NCI-H446 (cell line): ENCODE measurements around the gene NKAIN2.
"Not testable (repeated sequence)": the region's sequence is repeated elsewhere in the genome, so short reads cannot be mapped to it uniquely, and the experiment has no call there.

Source experiments
- DNase-seq, 2 experiments: peaks; one replicate each; lab custom pipeline; 2025; lab: John Stamatoyannopoulos, UW

Gene NKAIN2

GRCh38 chr6:124679387-124679786, 875.7 kb downstream of the NKAIN2 start:
- peak in 1 of 2 experiments; percentile 5 for DNase-seq

GRCh38 chr6:124682751-124683150, 879.1 kb downstream of the NKAIN2 start:
- no peak for DNase-seq

GRCh38 chr6:124683507-124683906, 879.8 kb downstream of the NKAIN2 start:
- DNase-seq: peak; percentile 13 to 69

- no peak for DNase-seq
These were observed 881.0 kb downstream of the NKAIN2 start for GRCh38 chr6:124684621-124685020.

- DNase-seq: no peak
These were observed 884.7 kb downstream of the NKAIN2 start for GRCh38 chr6:124688369-124688768.

- peak in 1 of 2 experiments; percentile 61 for DNase-seq
These were observed 890.6 kb downstream of the NKAIN2 start for GRCh38 chr6:124694139-124694705.

GRCh38 chr6:124699038-124699437, 895.4 kb downstream of the NKAIN2 start:
- DNase-seq: no peak

- peak in 1 of 2 experiments; percentile 34 for DNase-seq
These were observed 899.9 kb downstream of the NKAIN2 start for GRCh38 chr6:124703541-124703940.

GRCh38 chr6:124712532-124712931, 908.9 kb downstream of the NKAIN2 start:
- DNase-seq: not testable (repeated sequence)

- DNase-seq: peak in 1 of 2 experiments; percentile 18
These were observed 911.1 kb downstream of the NKAIN2 start for GRCh38 chr6:124714728-124715127.

GRCh38 chr6:124719913-124720312, 916.2 kb downstream of the NKAIN2 start:
- peak; percentile 49 to 65 for DNase-seq

GRCh38 chr6:124721331-124721730, 917.7 kb downstream of the NKAIN2 start:
- DNase-seq: no peak

- DNase-seq: peak; percentile 29 to 84
These were observed 918.6 kb downstream of the NKAIN2 start for GRCh38 chr6:124722141-124722878.

- no peak for DNase-seq
These were observed 920.0 kb downstream of the NKAIN2 start for GRCh38 chr6:124723671-124724070.

- DNase-seq: not testable (repeated sequence)
These were observed 934.1 kb downstream of the NKAIN2 start for GRCh38 chr6:124737804-124738203.

GRCh38 chr6:124738482-124738881, 934.8 kb downstream of the NKAIN2 start:
- DNase-seq: no peak

- no peak for DNase-seq
These were observed 937.7 kb downstream of the NKAIN2 start for GRCh38 chr6:124741341-124741740.

GRCh38 chr6:124742971-124743370, 939.3 kb downstream of the NKAIN2 start:
- no peak for DNase-seq

- no peak for DNase-seq
These were observed 939.8 kb downstream of the NKAIN2 start for GRCh38 chr6:124743420-124743819.

GRCh38 chr6:124747349-124747748, 943.7 kb downstream of the NKAIN2 start:
- no peak for DNase-seq

GRCh38 chr6:124748778-124749177, 945.1 kb downstream of the NKAIN2 start:
- DNase-seq: no peak

GRCh38 chr6:124753001-124753400, 949.3 kb downstream of the NKAIN2 start:
- no peak for DNase-seq

- DNase-seq: no peak
These were observed 950.0 kb downstream of the NKAIN2 start for GRCh38 chr6:124753562-124754105.
